ENCODE measurements around the gene ABCA1.
"Not testable (repeated sequence)": the region's sequence is repeated elsewhere in the genome, so short reads cannot be mapped to it uniquely, and the experiment has no call there.

Gene ABCA1

DNA sequence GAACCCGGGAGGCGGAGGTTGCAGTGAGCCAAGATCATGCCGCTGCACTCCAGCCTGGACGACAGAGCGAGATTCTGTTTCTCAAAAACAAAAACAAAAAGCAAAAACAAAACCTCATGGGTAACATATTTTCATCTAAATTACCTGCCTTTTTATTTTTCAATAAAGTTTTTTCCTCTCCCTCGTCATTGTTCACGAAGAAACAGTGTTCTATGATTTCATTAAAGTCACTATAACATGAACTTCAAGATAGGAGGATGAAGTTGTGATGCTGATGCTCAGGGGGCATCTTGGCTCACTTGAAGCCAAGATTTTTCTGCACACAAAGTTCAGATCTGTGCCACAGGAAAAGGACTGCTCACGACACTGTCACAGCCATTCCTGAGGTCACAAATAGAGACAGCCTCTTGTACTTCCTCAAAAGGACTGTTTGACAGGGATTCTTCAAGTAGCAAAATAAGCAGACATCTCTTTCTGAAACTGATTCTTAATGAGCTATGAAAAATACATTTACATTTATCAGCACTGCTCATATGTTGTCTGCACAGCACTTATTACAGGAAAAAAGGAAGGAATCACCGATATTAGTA, 147.9 kb downstream of the ABCA1 start:
- Histone ChIP-seq H3K4me3 (ENCODE audit: low read length in 2 of 2) (no peak overlapping the region), H3K4me1 (ENCODE audit: control insufficient read depth, insufficient read depth, low read length) (no peaks in the 10 kb centered on the region), H3K36me3 (ENCODE audit: control insufficient read depth in 2 of 2, insufficient read depth in 2 of 2, low read length in 2 of 2) (peaks cover 9 to 15% of the 10 kb centered on the region in 2 donors), H3K27ac (ENCODE audit: low read length) (no peak overlapping the region), H3K9me3 (ENCODE audit: control insufficient read depth in 2 of 2, low read length in 2 of 2) (no peaks in the 10 kb centered on the region), H3K9ac (ENCODE audit: low read length in 2 of 2) (no peak overlapping the region), H3K27me3 (ENCODE audit: control insufficient read depth in 1 of 2, insufficient read depth in 2 of 2, low read length in 2 of 2) (no peaks in the 10 kb centered on the region)

GRCh38 chr9:104779334-104779733, 148.6 kb downstream of the ABCA1 start:
- H3K36me3 ChIP-seq (ENCODE audit: control insufficient read depth in 2 of 2, insufficient read depth in 2 of 2, low read length in 2 of 2), result peaks cover 9 to 14% of the 10 kb centered on the region in 2 donors
- no peak overlapping the region for H3K27ac ChIP-seq (ENCODE audit: low read length)
- no peak overlapping the region for H3K9ac ChIP-seq (ENCODE audit: low read length in 2 of 2)
- no peaks in the 10 kb centered on the region for H3K27me3 ChIP-seq (ENCODE audit: control insufficient read depth in 1 of 2, insufficient read depth in 2 of 2, low read length in 2 of 2)
- H3K4me1 ChIP-seq (ENCODE audit: control insufficient read depth, insufficient read depth, low read length), result no peaks in the 10 kb centered on the region
- no peak overlapping the region for H3K4me3 ChIP-seq (ENCODE audit: low read length in 2 of 2)
- H3K9me3 ChIP-seq (ENCODE audit: control insufficient read depth in 2 of 2, low read length in 2 of 2), result no peaks in the 10 kb centered on the region

GRCh38 chr9:104778802-104779201, 149.2 kb downstream of the ABCA1 start:
- Histone ChIP-seq H3K27ac (ENCODE audit: low read length) (no peak overlapping the region), H3K4me3 (ENCODE audit: low read length in 2 of 2) (no peak overlapping the region), H3K9me3 (ENCODE audit: control insufficient read depth in 2 of 2, low read length in 2 of 2) (no peaks in the 10 kb centered on the region), H3K27me3 (ENCODE audit: control insufficient read depth in 1 of 2, insufficient read depth in 2 of 2, low read length in 2 of 2) (no peaks in the 10 kb centered on the region), H3K4me1 (ENCODE audit: control insufficient read depth, insufficient read depth, low read length) (no peaks in the 10 kb centered on the region), H3K36me3 (ENCODE audit: control insufficient read depth in 2 of 2, insufficient read depth in 2 of 2, low read length in 2 of 2) (peaks cover 7 to 10% of the 10 kb centered on the region in 2 donors), H3K9ac (ENCODE audit: low read length in 2 of 2) (no peak overlapping the region)

- no peaks in the 10 kb centered on the region for H3K4me1 ChIP-seq (ENCODE audit: control insufficient read depth, insufficient read depth, low read length)
- H3K36me3 ChIP-seq (ENCODE audit: control insufficient read depth in 2 of 2, insufficient read depth in 2 of 2, low read length in 2 of 2), result no peaks in the 10 kb centered on the region
- no peak overlapping the region for H3K9ac ChIP-seq (ENCODE audit: low read length in 2 of 2)
- no peak overlapping the region for H3K27ac ChIP-seq (ENCODE audit: low read length)
- no peaks in the 10 kb centered on the region for H3K27me3 ChIP-seq (ENCODE audit: control insufficient read depth in 1 of 2, insufficient read depth in 2 of 2, low read length in 2 of 2)
- H3K9me3 ChIP-seq (ENCODE audit: control insufficient read depth in 2 of 2, low read length in 2 of 2), result no peaks in the 10 kb centered on the region
- no peak overlapping the region for H3K4me3 ChIP-seq (ENCODE audit: low read length in 2 of 2)
These were observed 151.2 kb downstream of the ABCA1 start for GRCh38 chr9:104776797-104777196.

GRCh38 chr9:104775976-104776375, 152.0 kb downstream of the ABCA1 start:
- H3K36me3 ChIP-seq (ENCODE audit: control insufficient read depth in 2 of 2, insufficient read depth in 2 of 2, low read length in 2 of 2), result no peaks in the 10 kb centered on the region
- no peak overlapping the region for H3K27ac ChIP-seq (ENCODE audit: low read length)
- H3K4me1 ChIP-seq (ENCODE audit: control insufficient read depth, insufficient read depth, low read length), result no peaks in the 10 kb centered on the region
- no peak overlapping the region for H3K9ac ChIP-seq (ENCODE audit: low read length in 2 of 2)
- no peak overlapping the region for H3K4me3 ChIP-seq (ENCODE audit: low read length in 2 of 2)
- H3K27me3 ChIP-seq (ENCODE audit: control insufficient read depth in 1 of 2, insufficient read depth in 2 of 2, low read length in 2 of 2), result no peaks in the 10 kb centered on the region
- H3K9me3 ChIP-seq (ENCODE audit: control insufficient read depth in 2 of 2, low read length in 2 of 2), result no peaks in the 10 kb centered on the region

DNA sequence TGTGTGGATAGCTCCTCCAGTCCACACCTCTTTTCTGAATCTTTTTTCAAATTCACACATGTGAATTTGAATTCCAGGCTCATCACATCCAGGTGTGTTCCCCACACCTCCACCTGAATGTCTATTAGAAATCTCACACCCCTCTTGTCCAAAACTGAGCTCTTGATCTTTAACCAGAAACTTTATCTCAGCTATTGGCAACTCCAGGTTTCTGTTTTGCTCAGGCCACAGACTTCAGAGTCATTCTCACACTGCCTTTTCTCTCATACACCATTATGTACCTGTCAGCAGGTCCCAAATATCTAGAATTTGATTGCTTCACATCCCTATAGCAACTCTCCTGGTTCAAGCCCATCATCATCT, 152.4 kb downstream of the ABCA1 start:
- H3K27ac ChIP-seq (ENCODE audit: low read length), result no peak overlapping the region
- no peaks in the 10 kb centered on the region for H3K36me3 ChIP-seq (ENCODE audit: control insufficient read depth in 2 of 2, insufficient read depth in 2 of 2, low read length in 2 of 2)
- H3K9ac ChIP-seq (ENCODE audit: low read length in 2 of 2), result no peak overlapping the region
- H3K4me1 ChIP-seq (ENCODE audit: control insufficient read depth, insufficient read depth, low read length), result no peaks in the 10 kb centered on the region
- H3K4me3 ChIP-seq (ENCODE audit: low read length in 2 of 2), result no peak overlapping the region
- no peaks in the 10 kb centered on the region for H3K9me3 ChIP-seq (ENCODE audit: control insufficient read depth in 2 of 2, low read length in 2 of 2)
- H3K27me3 ChIP-seq (ENCODE audit: control insufficient read depth in 1 of 2, insufficient read depth in 2 of 2, low read length in 2 of 2), result no peaks in the 10 kb centered on the region

DNA sequence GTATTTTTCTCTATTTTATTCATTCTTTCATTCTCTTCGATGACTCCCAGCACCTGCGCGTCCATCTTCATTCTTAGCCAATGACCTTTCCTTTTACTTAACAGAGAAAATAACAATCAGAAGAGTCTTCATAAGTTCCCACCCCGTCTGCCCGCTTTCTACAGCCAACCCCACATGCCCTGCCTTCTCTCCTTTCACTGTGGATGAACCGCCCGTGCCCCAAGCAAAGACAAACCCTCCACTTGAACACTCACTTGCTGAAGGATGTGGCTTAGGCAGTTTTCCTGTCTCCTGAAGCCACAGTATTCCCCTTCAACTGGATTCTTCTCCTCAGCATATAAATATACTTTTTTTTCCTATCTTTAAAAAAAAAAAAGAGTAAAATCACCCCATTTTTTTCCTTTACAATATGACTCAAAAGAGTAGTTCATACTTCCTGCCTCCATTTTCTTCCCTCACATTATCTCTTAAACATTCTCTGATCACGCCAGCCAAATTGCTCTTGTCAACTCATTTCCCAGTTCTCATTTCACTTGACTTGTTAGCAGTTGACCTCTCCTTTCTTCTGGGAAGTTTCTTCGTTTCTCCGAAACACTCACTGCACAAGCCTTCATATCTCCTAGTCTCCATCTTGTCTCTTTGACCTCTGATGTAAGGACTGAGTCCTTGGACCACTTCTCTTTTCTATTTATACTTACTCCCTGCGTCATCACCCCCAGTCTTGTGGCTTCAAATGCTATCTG, 153.0 kb downstream of the ABCA1 start:
- Histone ChIP-seq H3K27ac (ENCODE audit: low read length) (no peak overlapping the region), H3K9me3 (ENCODE audit: control insufficient read depth in 2 of 2, low read length in 2 of 2) (no peaks in the 10 kb centered on the region), H3K9ac (ENCODE audit: low read length in 2 of 2) (no peak overlapping the region), H3K36me3 (ENCODE audit: control insufficient read depth in 2 of 2, insufficient read depth in 2 of 2, low read length in 2 of 2) (no peaks in the 10 kb centered on the region), H3K4me1 (ENCODE audit: control insufficient read depth, insufficient read depth, low read length) (no peaks in the 10 kb centered on the region), H3K27me3 (ENCODE audit: control insufficient read depth in 1 of 2, insufficient read depth in 2 of 2, low read length in 2 of 2) (no peaks in the 10 kb centered on the region), H3K4me3 (ENCODE audit: low read length in 2 of 2) (no peak overlapping the region)

DNA sequence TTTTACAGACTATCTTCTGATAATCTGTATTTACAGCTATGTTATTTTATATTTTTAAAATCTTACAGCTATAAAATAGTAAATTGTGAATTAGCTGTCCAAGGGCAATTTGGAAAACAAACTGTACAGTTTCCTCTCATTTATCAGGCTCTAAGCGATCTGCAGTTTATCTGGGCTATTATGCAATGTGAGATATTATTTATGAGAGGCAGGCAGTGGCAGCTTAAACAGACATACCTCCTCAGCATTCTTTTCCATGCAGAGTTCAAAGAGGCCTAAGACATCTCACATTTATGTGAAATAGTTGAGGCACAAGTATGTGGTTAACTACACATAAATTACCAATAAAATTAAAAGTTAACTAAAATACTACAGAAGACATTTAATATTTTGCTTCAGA, 153.8 kb downstream of the ABCA1 start:
- H3K4me1 ChIP-seq (ENCODE audit: control insufficient read depth, insufficient read depth, low read length), result no peaks in the 10 kb centered on the region
- H3K9me3 ChIP-seq (ENCODE audit: control insufficient read depth in 2 of 2, low read length in 2 of 2), result no peaks in the 10 kb centered on the region
- no peak overlapping the region for H3K9ac ChIP-seq (ENCODE audit: low read length in 2 of 2)
- H3K27ac ChIP-seq (ENCODE audit: low read length), result no peak overlapping the region
- no peak overlapping the region for H3K4me3 ChIP-seq (ENCODE audit: low read length in 2 of 2)
- H3K27me3 ChIP-seq (ENCODE audit: control insufficient read depth in 1 of 2, insufficient read depth in 2 of 2, low read length in 2 of 2), result no peaks in the 10 kb centered on the region
- H3K36me3 ChIP-seq (ENCODE audit: control insufficient read depth in 2 of 2, insufficient read depth in 2 of 2, low read length in 2 of 2), result no peaks in the 10 kb centered on the region

- Histone ChIP-seq H3K9me3 (ENCODE audit: control insufficient read depth in 2 of 2, low read length in 2 of 2) (no peaks in the 10 kb centered on the region), H3K27me3 (ENCODE audit: control insufficient read depth in 1 of 2, insufficient read depth in 2 of 2, low read length in 2 of 2) (no peaks in the 10 kb centered on the region), H3K4me3 (ENCODE audit: low read length in 2 of 2) (no peak overlapping the region), H3K4me1 (ENCODE audit: control insufficient read depth, insufficient read depth, low read length) (no peaks in the 10 kb centered on the region), H3K27ac (ENCODE audit: low read length) (no peak overlapping the region), H3K36me3 (ENCODE audit: control insufficient read depth in 2 of 2, insufficient read depth in 2 of 2, low read length in 2 of 2) (no peaks in the 10 kb centered on the region), H3K9ac (ENCODE audit: low read length in 2 of 2) (no peak overlapping the region)
These were observed 155.0 kb downstream of the ABCA1 start for GRCh38 chr9:104772714-104773510.

DNA sequence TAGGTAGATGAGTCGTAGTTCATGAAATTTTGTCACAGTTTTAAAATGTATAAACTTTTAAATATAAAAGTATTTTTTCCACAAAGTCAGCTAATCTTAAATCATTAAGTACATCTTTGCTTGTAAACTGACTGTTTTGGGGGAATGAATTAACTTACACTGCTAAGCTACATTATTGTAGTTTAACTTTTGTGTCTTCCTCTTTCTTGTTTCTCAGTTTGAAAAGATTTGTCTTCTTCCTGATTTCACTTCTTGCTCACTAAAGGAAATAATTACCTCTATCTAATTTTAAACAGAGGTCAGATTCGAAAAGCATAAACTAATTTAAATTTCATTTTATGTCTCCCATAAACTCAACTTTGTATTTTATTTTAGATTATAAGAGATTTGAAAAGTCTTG, 158.3 kb downstream of the ABCA1 start:
- no peaks in the 10 kb centered on the region for H3K36me3 ChIP-seq (ENCODE audit: control insufficient read depth in 2 of 2, insufficient read depth in 2 of 2, low read length in 2 of 2)
- H3K27ac ChIP-seq (ENCODE audit: low read length), result no peak overlapping the region
- H3K4me3 ChIP-seq (ENCODE audit: low read length in 2 of 2), result no peak overlapping the region
- H3K9ac ChIP-seq (ENCODE audit: low read length in 2 of 2), result no peak overlapping the region
- no peaks in the 10 kb centered on the region for H3K27me3 ChIP-seq (ENCODE audit: control insufficient read depth in 1 of 2, insufficient read depth in 2 of 2, low read length in 2 of 2)
- no peaks in the 10 kb centered on the region for H3K9me3 ChIP-seq (ENCODE audit: control insufficient read depth in 2 of 2, low read length in 2 of 2)
- H3K4me1 ChIP-seq (ENCODE audit: control insufficient read depth, insufficient read depth, low read length), result peaks cover under 1% of the 10 kb centered on the region

DNA sequence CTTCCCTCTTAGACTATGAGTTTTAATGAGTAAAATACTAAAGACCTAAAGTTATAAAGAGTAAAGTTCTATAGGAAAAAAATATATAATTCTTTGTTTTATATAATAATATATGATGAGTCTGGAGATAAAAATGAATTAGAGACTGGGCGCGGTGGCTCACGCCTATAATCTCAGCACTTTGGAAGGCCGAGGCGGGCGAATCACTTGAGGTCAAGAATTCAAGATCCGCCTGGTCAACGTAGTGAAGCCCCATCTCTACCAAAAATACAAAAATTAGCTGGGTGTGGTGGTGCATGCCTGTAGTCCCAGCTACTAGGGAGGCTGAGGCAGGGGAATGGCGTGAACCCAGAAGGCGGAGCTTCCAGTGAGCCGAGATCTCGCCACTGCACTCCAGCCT, 158.9 kb downstream of the ABCA1 start:
- not testable (repeated sequence) for H3K9ac ChIP-seq (ENCODE audit: low read length in 2 of 2); H3K4me3 ChIP-seq (ENCODE audit: low read length in 2 of 2); H3K36me3 ChIP-seq (ENCODE audit: control insufficient read depth in 2 of 2, insufficient read depth in 2 of 2, low read length in 2 of 2); H3K4me1 ChIP-seq (ENCODE audit: control insufficient read depth, insufficient read depth, low read length); H3K27ac ChIP-seq (ENCODE audit: low read length); H3K9me3 ChIP-seq (ENCODE audit: control insufficient read depth in 2 of 2, low read length in 2 of 2); H3K27me3 ChIP-seq (ENCODE audit: control insufficient read depth in 1 of 2, insufficient read depth in 2 of 2, low read length in 2 of 2)
